ENCODE results near the gene SEZ6L2. TPM values are rescaled to one million over a fixed set of nuclear protein-coding genes. Genes with fewer than 3 reads are reported as not detected.

SEZ6L2 gene
- total and polyA plus RNA-seq, 2 of the 13 experiments (the other 11 are each of a cell fraction or from before 2014, with no cell fraction given) = 14.9 to 16.9 TPM

DNA sequence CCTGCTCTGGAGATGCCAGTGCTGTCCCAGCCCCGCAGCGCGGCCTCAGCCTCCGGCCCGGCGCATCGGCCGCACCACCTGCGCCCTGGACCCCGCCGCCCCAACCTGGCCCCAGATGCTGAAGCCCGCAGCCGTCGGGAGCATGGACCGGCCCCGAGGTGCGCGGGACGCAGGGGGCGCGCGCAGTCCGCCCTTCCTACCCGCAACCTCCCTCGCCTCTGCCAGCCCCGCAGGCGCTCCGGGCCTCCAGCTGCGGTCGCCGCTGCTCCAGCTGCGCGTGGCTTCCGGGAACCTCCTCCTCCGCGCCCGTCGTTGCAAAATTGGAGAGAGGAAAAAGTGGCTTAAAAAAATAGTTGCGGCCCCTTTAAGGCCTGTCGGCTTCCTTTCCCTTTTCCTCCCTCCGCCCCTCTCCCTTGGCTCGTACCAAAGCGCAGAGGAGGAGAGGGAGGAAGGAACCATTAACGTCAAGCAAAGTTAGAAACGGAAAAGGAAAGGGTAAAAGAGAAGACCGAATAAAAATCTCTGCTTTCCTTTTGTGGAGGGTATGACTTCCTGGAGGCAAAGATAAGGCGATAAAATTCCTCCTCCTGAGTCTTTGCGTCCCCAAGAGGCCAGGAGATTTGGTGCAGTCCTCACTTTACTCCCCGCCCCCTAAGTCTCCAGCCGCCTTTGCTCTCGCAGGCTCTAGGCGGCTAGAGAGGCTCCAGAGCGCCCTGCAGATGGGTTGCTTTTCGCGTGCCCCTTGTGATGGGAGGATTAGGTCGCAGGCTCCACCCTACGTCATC is 36.3 kb downstream of the SEZ6L2 start, which contains the start of gene CDIPT (continued):
- TF ChIP-seq PAF1 (CRISPR knock-in tag; IDR thresholded peaks at IDR 0.05) = no peak
- no peak for TF ChIP-seq ZNF251 (CRISPR knock-in tag; IDR thresholded peaks at IDR 0.05)
- TF ChIP-seq, protein P1, sequence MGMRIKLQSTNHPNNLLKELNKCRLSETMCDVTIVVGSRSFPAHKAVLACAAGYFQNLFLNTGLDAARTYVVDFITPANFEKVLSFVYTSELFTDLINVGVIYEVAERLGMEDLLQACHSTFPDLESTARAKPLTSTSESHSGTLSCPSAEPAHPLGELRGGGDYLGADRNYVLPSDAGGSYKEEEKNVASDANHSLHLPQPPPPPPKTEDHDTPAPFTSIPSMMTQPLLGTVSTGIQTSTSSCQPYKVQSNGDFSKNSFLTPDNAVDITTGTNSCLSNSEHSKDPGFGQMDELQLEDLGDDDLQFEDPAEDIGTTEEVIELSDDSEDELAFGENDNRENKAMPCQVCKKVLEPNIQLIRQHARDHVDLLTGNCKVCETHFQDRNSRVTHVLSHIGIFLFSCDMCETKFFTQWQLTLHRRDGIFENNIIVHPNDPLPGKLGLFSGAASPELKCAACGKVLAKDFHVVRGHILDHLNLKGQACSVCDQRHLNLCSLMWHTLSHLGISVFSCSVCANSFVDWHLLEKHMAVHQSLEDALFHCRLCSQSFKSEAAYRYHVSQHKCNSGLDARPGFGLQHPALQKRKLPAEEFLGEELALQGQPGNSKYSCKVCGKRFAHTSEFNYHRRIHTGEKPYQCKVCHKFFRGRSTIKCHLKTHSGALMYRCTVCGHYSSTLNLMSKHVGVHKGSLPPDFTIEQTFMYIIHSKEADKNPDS (CRISPR knock-in tag; IDR thresholded peaks at IDR 0.05) = no peak
- TF ChIP-seq NCOR1 (IDR thresholded peaks at IDR 0.05; ENCODE audit: borderline replicate concordance, low read length) = peak; percentile 37; the same call in 1 of the 2 replicates
- TF ChIP-seq ZNF263 (CRISPR knock-in tag; IDR thresholded peaks at IDR 0.05) = no peak
- TF ChIP-seq ZBTB20 (CRISPR knock-in tag; IDR thresholded peaks at IDR 0.05; ENCODE audit: borderline replicate concordance, low read depth) = no peak
- TF ChIP-seq PAX8 (CRISPR knock-in tag; IDR thresholded peaks at IDR 0.05; ENCODE audit: borderline replicate concordance) = no peak
- 0 out of 2 replicates have a peak, but pooled peaks have one; percentile 65 for TF ChIP-seq ZNF563 (CRISPR knock-in tag; IDR thresholded peaks at IDR 0.05)
- 0 out of 2 replicates have a peak, but pooled peaks have one; percentile 12 for TF ChIP-seq SP2 (CRISPR knock-in tag; IDR thresholded peaks at IDR 0.05)
- TF ChIP-seq, protein P2, sequence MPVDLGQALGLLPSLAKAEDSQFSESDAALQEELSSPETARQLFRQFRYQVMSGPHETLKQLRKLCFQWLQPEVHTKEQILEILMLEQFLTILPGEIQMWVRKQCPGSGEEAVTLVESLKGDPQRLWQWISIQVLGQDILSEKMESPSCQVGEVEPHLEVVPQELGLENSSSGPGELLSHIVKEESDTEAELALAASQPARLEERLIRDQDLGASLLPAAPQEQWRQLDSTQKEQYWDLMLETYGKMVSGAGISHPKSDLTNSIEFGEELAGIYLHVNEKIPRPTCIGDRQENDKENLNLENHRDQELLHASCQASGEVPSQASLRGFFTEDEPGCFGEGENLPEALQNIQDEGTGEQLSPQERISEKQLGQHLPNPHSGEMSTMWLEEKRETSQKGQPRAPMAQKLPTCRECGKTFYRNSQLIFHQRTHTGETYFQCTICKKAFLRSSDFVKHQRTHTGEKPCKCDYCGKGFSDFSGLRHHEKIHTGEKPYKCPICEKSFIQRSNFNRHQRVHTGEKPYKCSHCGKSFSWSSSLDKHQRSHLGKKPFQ (CRISPR knock-in tag; IDR thresholded peaks at IDR 0.05; ENCODE audit: insufficient replicate concordance) = peak; percentile 82
- TF ChIP-seq, protein P3, sequence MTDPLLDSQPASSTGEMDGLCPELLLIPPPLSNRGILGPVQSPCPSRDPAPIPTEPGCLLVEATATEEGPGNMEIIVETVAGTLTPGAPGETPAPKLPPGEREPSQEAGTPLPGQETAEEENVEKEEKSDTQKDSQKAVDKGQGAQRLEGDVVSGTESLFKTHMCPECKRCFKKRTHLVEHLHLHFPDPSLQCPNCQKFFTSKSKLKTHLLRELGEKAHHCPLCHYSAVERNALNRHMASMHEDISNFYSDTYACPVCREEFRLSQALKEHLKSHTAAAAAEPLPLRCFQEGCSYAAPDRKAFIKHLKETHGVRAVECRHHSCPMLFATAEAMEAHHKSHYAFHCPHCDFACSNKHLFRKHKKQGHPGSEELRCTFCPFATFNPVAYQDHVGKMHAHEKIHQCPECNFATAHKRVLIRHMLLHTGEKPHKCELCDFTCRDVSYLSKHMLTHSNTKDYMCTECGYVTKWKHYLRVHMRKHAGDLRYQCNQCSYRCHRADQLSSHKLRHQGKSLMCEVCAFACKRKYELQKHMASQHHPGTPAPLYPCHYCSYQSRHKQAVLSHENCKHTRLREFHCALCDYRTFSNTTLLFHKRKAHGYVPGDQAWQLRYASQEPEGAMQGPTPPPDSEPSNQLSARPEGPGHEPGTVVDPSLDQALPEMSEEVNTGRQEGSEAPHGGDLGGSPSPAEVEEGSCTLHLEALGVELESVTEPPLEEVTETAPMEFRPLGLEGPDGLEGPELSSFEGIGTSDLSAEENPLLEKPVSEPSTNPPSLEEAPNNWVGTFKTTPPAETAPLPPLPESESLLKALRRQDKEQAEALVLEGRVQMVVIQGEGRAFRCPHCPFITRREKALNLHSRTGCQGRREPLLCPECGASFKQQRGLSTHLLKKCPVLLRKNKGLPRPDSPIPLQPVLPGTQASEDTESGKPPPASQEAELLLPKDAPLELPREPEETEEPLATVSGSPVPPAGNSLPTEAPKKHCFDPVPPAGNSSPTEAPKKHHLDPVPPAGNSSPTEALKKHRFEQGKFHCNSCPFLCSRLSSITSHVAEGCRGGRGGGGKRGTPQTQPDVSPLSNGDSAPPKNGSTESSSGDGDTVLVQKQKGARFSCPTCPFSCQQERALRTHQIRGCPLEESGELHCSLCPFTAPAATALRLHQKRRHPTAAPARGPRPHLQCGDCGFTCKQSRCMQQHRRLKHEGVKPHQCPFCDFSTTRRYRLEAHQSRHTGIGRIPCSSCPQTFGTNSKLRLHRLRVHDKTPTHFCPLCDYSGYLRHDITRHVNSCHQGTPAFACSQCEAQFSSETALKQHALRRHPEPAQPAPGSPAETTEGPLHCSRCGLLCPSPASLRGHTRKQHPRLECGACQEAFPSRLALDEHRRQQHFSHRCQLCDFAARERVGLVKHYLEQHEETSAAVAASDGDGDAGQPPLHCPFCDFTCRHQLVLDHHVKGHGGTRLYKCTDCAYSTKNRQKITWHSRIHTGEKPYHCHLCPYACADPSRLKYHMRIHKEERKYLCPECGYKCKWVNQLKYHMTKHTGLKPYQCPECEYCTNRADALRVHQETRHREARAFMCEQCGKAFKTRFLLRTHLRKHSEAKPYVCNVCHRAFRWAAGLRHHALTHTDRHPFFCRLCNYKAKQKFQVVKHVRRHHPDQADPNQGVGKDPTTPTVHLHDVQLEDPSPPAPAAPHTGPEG (CRISPR knock-in tag; IDR thresholded peaks at IDR 0.05) = peak; percentile 64; the same call in 1 of the 2 replicates
- TF ChIP-seq ZSCAN30 (CRISPR knock-in tag; IDR thresholded peaks at IDR 0.05) = 0 out of 2 replicates have a peak, but pooled peaks have one; percentile 91
- peak; percentile 96; the same call in 1 of the 2 replicates for TF ChIP-seq RXRA (CRISPR knock-in tag; IDR thresholded peaks at IDR 0.05)

All from HepG2 (cell line).